Heart left ventricle (tissue), 16 donors: ENCODE results near the gene CENATAC. TPM values are rescaled to one million over a fixed set of nuclear protein-coding genes. Genes with fewer than 3 reads are reported as not detected.
"Not testable (repeated sequence)": the region's sequence is repeated elsewhere in the genome, so short reads cannot be mapped to it uniquely, and the experiment has no call there.

Experiments used
- ATAC-seq, 4 donors: fragments of 200-7000 bp; cut with Tn5 transposase; one replicate each; pipeline ENCODE4 v1.9.1; 2020 to 2022; ENCODE audit warnings: moderate library complexity in 4 of 4, mild to moderate bottlenecking in 3 of 4, moderate number of reproducible peaks in 1 of 4
- DNase-seq, 5 donors: peaks; one replicate each; pipeline ENCODE4 v3.0.0-alpha.2; 2020
- H3K27ac ChIP-seq, 12 donors: fragments of 200-600 bp; sonication (generic) in 4 of 12; one replicate each; pipeline versions ENCODE4 v1.5.0 to v1.8.0; 2016 to 2022; ENCODE audit warnings: mild to moderate bottlenecking in 2 of 12
- H3K27me3 ChIP-seq, 9 donors: fragments of 200-600 bp; sonication (generic) in 2 of 9; one replicate each; pipeline versions ENCODE4 v1.5.1 to v1.8.0; 2016 to 2022; ENCODE audit warnings: mild to moderate bottlenecking in 3 of 9
- H3K36me3 ChIP-seq, 9 donors: fragments of 200-600 bp; sonication (generic) in 2 of 9; one replicate each; pipeline versions ENCODE4 v1.5.0 to v1.8.0; 2018 to 2022; ENCODE audit warnings: mild to moderate bottlenecking in 2 of 9
- H3K4me1 ChIP-seq, 12 donors: fragments of 200-600 bp; sonication (generic) in 4 of 12; one replicate each; pipeline versions ENCODE4 v1.5.0 to v1.8.0; 2016 to 2022; ENCODE audit warnings: mild to moderate bottlenecking in 3 of 12
- H3K4me3 ChIP-seq, 12 donors: fragments of 200-600 bp; sonication (generic) in 4 of 12; one replicate each; pipeline versions ENCODE4 v1.5.0 to v1.8.0; 2017 to 2022; ENCODE audit warnings: mild to moderate bottlenecking in 9 of 12, moderate library complexity in 4 of 12
- H3K9me3 ChIP-seq, 12 donors: fragments of 200-600 bp; sonication (generic) in 4 of 12; one replicate each; pipeline versions ENCODE4 v1.5.0 to v1.8.0; 2016 to 2022; ENCODE audit warnings: mild to moderate bottlenecking in 1 of 12
- CTCF ChIP-seq, 12 donors: fragments of 200-600 bp; sonication (generic) in 4 of 12; IDR thresholded peaks; one replicate each; pipeline versions ENCODE4 v1.5.0 to v1.8.0; 2018 to 2022; ENCODE audit warnings: antibody characterized with exemption in 12 of 12, mild to moderate bottlenecking in 5 of 12
- POLR2A ChIP-seq, 2 donors: fragments of 450-650 bp; IDR thresholded peaks; one replicate each; pipeline ENCODE4 v1.6.1; 2017; ENCODE audit warnings: antibody characterized with exemption in 2 of 2, mild to moderate bottlenecking in 2 of 2, moderate library complexity in 2 of 2
- WGBS, 4 donors: extraction: QIAGEN DNeasy Blood & Tissue Kit in 2 of 4; methylation state at CpG; one replicate each; pipeline versions ENCODE4 v1.1.5 to v1.1.7; 2013 to 2018; 5-methylcytosine and 5-hydroxymethylcytosine counted together
- intact Hi-C, 10 donors: fragments of 100-400 bp; cut with DNase I; formaldehyde crosslinking; loops; one replicate each; pipeline versions ENCODE4 v1.11.1 to v1.14.2; 2022
- polyA plus RNA-seq, 2 donors: library from polyadenylated mRNA; stranded (reverse); fragments of 200-250 nt; gene quantifications; one replicate each; pipeline ENCODE4 v1.2.3, GENCODE V29; 2013
- total RNA-seq, 9 donors: library from RNA; depleted of rRNA in 2 of 9; stranded (reverse); fragments of >200 nt in 2 of 9; fragmentation: NEBNext Ultra II Directional in 3 of 9; extraction: Animal tissue kit (Norgen Biotek cat#: 25700) in 3 of 9; gene quantifications; one replicate each; pipeline versions ENCODE4 v1.1.0 to v1.2.4, GENCODE V29; 2016 to 2023
- donor health status: ischemic (EF 13 %, LVEDD 7.1; RV severe dilation, severe dysfunction).
- donor health status: healthy with polysubstance abuse.
- donor health status: DM: no; HTN: yes; CAD: no.
- donor health status: DM: no; HTN: no; CAD: no.
- donor health status: ischemic (EF 25% LVEDD 6.9; RV normal size, moderate dysfunction).
- donor health status: ischemic (EF 25% LVEDD 5.7; RV mildly dilated, moderate dysfunction).
- donor health status: healthy.
- donor health status: DM: yes; HTN: yes; CAD: no.
- donor health status: ischemic (EF 35%, LVEDD 5.7; RV mildly dilated, moderate dysfunction).
- donor health status: nonischemic (EF 11% LVEDD 7.7; RV severe dilation, severe dysfunction).
- donor health status: DM: yes; HTN: yes; CAD: no.
- donor health status: PGD.
- donor health status: ischemic (EF 29% LVEDD 5.4; RV normal size, mild dysfunction).
- donor health status: nonischemic (EF 23%, LVEDD 6.1; RV moderate dilation, normal function).

CENATAC gene
- total and polyA plus RNA-seq, 11 donors = 7.9 to 27.3 (median 11.7) TPM

DNA sequence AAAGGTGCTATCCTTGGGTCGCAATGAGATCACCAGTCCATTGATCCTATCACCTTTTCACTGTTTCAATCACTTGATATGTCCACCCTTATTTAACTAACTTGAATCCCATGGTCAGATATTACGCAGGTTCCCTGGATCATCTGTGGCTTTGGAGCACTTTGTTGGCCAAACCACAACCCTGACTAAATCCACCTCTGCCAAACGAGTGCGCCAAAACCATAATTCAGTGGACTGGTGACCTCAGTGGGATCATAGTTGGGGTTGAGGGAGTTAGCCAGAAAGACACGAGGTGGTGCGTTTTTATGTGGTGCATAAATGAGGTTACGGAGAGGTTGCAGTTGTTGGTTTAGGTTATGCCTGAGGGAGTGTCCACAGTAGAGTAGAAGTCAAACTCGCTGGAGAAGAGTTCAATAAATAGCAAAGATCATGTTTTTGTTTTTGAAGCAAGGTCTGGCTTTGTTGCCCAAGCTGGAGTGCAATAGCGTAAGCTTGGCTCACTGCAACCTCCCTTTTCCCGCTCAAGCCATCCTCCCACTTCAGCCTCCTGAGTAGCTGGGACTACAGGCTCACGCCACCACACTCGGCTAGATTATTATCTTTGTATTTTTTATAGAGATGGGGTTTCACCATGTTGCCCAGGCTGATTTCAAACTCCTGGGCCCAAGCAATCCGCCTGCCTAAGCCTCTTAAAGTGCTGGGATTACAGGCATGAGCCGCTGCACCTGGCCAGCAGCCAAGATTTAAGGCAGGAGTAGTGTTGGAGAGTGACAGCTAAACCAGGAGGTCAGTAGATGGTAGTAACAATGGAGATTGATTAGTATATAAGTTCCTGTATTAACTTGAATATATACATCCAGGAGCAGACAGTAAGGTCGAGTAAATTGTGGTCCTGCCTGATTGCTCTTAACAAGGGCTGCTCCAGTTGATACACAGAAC, 21.9 kb upstream of the CENATAC start:
- H3K27ac ChIP-seq = no peak overlapping the region
- ATAC-seq = no peak
- WGBS, 4 donors = 82 to 83% (median 82%) methylated on average over 15 of the region's 15 CpGs
- H3K4me1 ChIP-seq = peaks cover 0 to 14% (median 4%) of the 10 kb centered on the region in 12 donors
- no peaks in the 10 kb centered on the region for H3K9me3 ChIP-seq
- intact Hi-C loops = no loop called here
- no peak for DNase-seq
- TF ChIP-seq CTCF (IDR thresholded peaks at IDR 0.05) (no peak), POLR2A (IDR thresholded peaks at IDR 0.05) (no peak)
- peaks cover 0 to 11% (median 1%) of the 10 kb centered on the region in 9 donors for H3K27me3 ChIP-seq
- H3K36me3 ChIP-seq = no peaks in the 10 kb centered on the region
- no peak overlapping the region for H3K4me3 ChIP-seq

DNA sequence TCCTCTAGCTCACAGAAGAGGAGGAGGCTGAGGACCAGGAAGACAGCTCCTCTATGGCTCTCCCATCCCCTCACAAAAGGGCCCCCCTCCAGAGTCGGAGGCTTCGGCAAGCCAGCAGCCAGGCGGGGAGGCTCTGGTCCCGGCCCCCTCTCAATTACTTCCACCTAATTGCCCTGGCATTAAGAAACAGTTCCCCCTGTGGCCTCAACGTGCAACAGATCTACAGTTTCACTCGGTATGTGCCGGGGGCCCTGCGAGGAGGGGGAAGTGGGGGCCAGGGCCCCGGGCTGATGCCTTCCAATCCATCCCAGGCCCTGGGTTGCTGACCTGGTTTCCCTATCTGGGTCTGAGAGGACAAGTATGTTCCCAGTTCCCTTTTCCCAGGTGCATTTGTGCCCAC, 18.5 kb upstream of the CENATAC start:
- ATAC-seq (no peak), DNase-seq (no peak)
- H3K4me1 ChIP-seq = peaks cover 0 to 14% (median 4%) of the 10 kb centered on the region in 12 donors
- H3K36me3 ChIP-seq = no peaks in the 10 kb centered on the region
- no peak for TF ChIP-seq POLR2A (IDR thresholded peaks at IDR 0.05)
- TF ChIP-seq CTCF (IDR thresholded peaks at IDR 0.05) = no peak
- intact Hi-C loops = no loop called here
- H3K27ac ChIP-seq = no peak overlapping the region
- no peaks in the 10 kb centered on the region for H3K9me3 ChIP-seq
- 58 to 75% (median 68%) methylated on average over 7 to 9 of the region's 9 CpGs for WGBS, 4 donors
- H3K27me3 ChIP-seq = no peaks in the 10 kb centered on the region
- H3K4me3 ChIP-seq = no peak overlapping the region

DNA sequence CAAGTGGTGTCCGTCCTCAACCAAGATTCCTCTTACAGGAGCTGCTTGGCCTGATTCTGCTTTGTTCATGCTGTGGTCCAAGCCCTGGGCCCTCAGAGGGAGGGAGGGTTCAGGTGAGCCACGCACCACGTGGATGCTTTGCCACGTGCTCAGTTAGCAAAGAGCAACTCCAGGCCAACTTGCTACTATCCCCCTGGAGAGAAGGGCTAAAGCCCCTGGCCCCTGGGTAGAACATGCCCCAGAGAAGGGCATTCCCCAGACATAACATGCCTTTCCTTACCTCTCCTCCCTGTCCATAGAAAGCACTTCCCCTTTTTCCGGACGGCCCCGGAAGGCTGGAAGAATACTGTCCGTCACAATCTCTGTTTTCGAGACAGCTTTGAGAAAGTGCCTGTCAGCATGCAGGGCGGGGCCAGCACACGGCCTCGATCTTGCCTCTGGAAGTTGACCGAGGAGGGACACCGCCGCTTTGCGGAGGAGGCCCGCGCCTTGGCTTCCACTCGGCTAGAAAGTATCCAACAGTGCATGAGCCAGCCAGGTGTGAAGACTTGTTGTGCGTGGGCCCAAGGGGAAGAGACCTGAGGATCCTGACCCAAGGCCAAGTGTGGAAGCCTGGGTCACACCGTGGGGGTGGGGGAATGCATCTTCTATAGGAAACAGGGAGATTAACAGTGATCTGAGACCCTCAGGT, 17.6 kb upstream of the CENATAC start:
- ATAC-seq (peak; percentile 61 to 73 (median 65)), DNase-seq (peak in 4 of 5 donors; percentile 33 to 65 (median 45))
- TF ChIP-seq CTCF (IDR thresholded peaks at IDR 0.05) (no peak), POLR2A (IDR thresholded peaks at IDR 0.05) (no peak)
- 27 to 37% (median 30%) methylated on average over 12 to 21 of the region's 21 CpGs for WGBS, 4 donors
- no peaks in the 10 kb centered on the region for H3K9me3 ChIP-seq
- peaks cover 0 to 14% (median 4%) of the 10 kb centered on the region in 12 donors for H3K4me1 ChIP-seq
- intact Hi-C loops = no loop called here
- no peaks in the 10 kb centered on the region for H3K36me3 ChIP-seq
- H3K27me3 ChIP-seq = no peaks in the 10 kb centered on the region
- no peak overlapping the region for H3K27ac ChIP-seq
- peak overlapping the region in 8 of 12 donors; percentile 0 to 32 (median 24) for H3K4me3 ChIP-seq

GRCh38 chr11:118984337-118984736, 13.6 kb upstream of the CENATAC start:
- WGBS, 4 donors = 50 to 62% (median 56%) methylated on average over 8 of the region's 8 CpGs
- peaks cover 0 to 14% (median 4%) of the 10 kb centered on the region in 12 donors for H3K4me1 ChIP-seq
- H3K4me3 ChIP-seq, H3K9me3 ChIP-seq, H3K36me3 ChIP-seq, H3K27me3 ChIP-seq, intact Hi-C loops, DNase-seq, ATAC-seq, H3K27ac ChIP-seq: not testable (repeated sequence)
